ENCODE measurements around the gene FGD2.

- TF ChIP-seq, protein P1, sequence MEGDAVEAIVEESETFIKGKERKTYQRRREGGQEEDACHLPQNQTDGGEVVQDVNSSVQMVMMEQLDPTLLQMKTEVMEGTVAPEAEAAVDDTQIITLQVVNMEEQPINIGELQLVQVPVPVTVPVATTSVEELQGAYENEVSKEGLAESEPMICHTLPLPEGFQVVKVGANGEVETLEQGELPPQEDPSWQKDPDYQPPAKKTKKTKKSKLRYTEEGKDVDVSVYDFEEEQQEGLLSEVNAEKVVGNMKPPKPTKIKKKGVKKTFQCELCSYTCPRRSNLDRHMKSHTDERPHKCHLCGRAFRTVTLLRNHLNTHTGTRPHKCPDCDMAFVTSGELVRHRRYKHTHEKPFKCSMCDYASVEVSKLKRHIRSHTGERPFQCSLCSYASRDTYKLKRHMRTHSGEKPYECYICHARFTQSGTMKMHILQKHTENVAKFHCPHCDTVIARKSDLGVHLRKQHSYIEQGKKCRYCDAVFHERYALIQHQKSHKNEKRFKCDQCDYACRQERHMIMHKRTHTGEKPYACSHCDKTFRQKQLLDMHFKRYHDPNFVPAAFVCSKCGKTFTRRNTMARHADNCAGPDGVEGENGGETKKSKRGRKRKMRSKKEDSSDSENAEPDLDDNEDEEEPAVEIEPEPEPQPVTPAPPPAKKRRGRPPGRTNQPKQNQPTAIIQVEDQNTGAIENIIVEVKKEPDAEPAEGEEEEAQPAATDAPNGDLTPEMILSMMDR (IDR thresholded peaks at IDR 0.05) = no peak
- TF ChIP-seq POLR2A (IDR thresholded peaks at IDR 0.05) = no peak
Observed at GRCh38 chr6:36970892-36971842, 34.3 kb upstream of the FGD2 start.
